GM19455 (cell line): ENCODE measurements around the gene SEC22C.

Experiments
- ATAC-seq: cut with Tn5 transposase; IDR thresholded peaks from one replicate; pipeline ENCODE4 v1.9.1; 2021; ENCODE audit not compliant: unreplicated experiment

SEC22C gene

GRCh38 chr3:42515391-42515916 lies 66.3 kb downstream of the SEC22C start:
- ATAC-seq, result no peak

- ATAC-seq, result no peak
Observed at GRCh38 chr3:42514876-42515275, 66.9 kb downstream of the SEC22C start.

DNA sequence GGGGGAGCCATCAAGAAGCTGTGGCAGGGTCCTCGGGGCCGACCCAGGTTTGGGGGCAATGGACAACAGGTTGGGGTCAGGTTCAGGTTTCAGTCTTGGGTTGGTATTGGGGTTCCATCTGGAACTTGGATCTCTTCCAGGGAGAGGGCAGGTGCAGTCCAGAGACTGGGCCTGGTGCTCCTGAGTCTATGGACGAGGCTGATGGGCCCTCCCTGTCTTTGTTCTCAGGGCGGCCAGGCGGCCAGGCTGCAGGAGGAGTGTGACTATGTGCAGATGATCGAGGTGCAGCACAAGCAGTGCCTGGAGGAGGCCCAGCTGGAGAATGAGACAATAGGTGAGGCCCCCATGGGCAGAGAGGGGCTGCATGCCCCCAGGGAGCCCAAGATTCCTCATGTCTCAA lies 68.2 kb downstream of the SEC22C start:
- ATAC-seq, result no peak

DNA sequence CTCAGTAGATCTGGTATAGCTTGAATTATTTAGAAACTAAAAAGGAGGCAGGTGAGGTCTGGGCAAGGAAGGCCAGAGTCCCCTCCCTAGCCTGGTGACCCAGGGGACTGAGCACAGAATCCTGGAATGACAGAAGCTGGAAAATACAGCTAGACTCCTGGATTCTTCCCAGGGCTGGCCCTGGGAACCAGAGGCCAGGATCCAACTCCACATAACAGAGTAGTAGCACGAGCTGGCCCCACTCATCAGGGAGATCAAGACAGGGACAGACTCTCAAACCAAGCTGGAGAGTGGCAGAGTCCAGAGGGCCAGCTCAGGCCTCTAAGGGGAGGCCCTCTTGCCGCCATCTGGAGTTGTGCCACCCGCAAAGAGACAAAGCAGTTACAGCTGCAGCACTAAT lies 68.6 kb downstream of the SEC22C start:
- no peak for ATAC-seq

- no peak for ATAC-seq
Observed at GRCh38 chr3:42511736-42512135, 70.0 kb downstream of the SEC22C start.

GRCh38 chr3:42511201-42511600 lies 70.6 kb downstream of the SEC22C start:
- ATAC-seq, result no peak

- ATAC-seq, result no peak
Observed at GRCh38 chr3:42510325-42510724, 71.4 kb downstream of the SEC22C start.

DNA sequence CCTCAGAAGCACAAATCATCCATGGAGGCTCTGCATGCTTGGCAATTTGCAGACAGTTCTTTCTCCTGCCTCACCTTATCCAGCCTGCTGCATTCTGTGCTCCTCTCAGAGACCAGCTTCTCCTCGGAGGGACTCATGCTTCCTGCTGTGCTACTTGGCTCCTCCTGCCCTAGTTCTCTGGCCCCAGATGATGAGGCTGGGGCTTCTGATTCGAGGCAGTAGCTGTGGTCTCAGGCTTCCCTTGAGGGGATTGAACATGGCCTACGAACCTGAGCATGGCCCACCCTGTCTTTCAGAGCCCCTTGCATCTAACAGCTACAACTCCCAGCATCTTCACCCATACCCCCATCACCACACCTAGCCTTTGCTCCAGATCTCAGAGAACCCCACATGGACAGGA lies 72.7 kb downstream of the SEC22C start:
- ATAC-seq, result no peak

DNA sequence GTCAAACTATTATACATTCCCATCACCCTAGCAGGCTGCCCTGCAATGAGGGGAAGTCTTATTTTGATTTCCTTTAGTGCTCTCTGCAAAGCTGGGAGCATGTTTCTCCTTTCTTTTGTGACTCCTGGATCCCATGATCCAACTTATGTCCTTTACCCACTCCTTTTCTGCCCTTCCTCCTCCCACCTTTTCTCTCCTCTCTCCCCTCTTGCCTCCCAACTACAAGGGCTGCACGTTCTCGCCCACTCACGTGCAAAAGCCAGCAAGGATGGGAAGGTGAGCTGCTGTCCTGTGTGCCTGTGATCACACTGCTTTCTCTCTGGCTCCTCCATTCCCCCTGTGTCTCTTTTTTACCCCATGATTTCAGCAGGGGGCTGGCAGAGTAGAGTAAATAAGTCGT lies 73.2 kb downstream of the SEC22C start:
- ATAC-seq, result no peak

- no peak for ATAC-seq
Observed at GRCh38 chr3:42507761-42508335, 73.9 kb downstream of the SEC22C start.

GRCh38 chr3:42507252-42507651 lies 74.5 kb downstream of the SEC22C start:
- no peak for ATAC-seq

DNA sequence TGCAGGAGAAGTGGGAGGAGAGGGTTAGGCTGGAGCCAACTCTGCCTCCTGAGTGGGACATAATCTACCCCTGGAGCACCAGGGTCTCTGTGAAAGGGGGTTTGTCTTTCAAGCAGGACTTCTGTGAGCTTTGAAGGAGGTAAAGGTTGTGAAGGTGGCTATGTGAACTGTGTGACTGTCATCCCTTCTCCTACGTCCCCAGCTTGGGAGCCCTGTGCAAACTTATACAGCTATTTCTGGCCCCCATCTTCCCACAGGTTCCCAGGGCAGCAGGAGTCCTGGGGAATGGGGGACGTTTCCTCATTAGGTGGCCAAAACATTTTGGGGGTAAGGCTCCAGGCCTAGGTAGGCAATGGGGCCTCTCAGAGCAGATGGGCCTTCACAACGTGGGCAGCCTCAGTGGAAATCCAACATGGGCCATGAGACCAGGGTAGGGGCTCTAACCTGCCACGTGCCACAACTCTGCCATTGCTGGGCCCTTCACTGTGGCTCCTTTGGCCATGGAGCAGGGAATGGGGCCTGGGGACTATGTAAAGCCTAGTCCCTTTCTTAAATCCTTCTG lies 75.8 kb downstream of the SEC22C start:
- ATAC-seq, result no peak

DNA sequence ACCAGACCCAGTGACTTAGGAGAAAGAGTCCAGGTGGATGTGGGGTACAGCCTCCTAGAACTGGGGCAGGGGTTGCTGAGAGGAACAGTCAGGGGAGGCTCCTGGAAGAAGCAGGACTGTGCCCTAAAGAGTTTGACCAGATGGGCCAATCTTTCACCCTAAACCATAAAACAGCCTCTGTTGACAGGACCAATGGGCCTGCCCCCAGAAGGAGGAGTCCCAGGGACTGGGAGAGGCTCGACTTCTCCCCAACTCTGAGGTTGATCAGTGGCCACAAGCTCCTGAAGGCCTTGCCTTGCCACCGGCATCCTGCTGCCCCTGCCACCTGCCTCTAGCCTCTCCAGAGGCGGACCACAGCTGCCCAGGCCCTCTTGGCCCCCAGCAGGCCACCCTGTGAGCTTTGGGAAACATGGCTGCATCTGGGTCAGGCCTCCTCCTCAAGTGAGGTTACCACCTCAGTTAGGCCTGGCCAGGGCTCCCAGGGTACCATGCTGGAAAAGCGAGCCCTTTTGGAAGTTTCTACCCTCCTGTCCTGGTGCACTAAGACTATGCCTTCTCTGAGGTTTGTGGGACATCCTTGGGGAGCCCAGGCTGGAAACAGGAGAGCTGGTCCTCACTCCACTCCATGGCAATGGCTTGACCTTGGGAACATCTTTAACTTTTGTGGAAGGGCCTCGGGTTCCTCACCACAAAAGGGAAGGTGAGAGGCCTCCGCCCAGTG lies 76.5 kb downstream of the SEC22C start:
- no peak for ATAC-seq

- no peak for ATAC-seq
Observed at GRCh38 chr3:42504334-42505127, 77.2 kb downstream of the SEC22C start.

DNA sequence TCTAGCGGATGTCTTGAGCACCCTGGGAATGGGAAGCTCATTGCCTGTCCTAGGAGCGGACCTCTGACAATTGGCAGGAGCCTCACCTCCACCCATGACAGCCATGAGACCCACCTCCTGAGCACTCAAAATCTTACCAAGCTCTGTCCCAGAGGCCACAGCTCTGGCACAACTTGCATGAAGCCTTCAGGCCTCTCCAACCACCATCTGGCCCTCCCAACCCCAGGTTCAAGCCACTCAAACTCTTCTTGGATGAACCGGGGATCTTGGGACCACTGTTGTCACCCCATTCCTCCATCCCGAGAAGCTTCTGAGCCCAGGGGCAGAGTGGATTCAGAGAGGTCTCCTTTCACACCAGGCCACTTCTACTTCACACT lies 77.8 kb downstream of the SEC22C start:
- ATAC-seq, result no peak

DNA sequence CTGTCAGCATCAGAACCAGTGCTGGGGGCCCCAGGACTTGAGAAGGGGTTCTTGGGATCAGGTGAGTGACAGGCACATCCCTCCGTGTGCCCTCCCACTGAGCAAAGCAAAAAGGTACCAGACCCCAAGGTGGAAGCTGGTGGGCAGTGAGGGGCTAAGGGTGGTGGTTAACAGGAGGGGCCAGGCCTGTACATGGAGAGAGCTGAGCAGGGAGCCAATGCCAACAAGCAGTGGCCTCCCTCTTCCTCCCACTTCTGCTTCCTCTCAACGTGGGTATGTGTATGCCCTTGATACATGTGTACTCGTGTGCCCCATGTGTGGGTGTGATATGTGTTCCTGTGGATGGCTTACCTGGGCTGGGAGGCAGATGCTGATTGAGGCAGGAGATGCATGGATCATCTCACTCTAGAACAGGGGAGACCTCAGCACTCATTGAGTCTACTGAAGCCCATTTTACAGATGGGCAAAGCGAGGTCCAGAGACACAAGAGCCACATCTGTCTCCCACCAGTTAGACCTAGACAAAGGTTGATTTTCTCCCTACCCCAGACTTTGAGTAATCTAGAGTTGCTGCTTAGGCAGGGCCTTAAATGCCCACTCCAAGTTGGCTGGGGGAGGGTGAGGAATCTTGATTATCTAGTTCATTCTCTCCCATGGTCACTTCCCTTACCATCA lies 78.4 kb downstream of the SEC22C start:
- no peak for ATAC-seq

GRCh38 chr3:42502429-42503250 lies 79.1 kb downstream of the SEC22C start, which contains the start of gene VIPR1:
Gene VIPR1 (plus strand): TSS chr3:42502643. CDS start chr3:42502736, 93 bp downstream.
- peak; percentile 95 for ATAC-seq

- peak; percentile 41 for ATAC-seq
Observed at GRCh38 chr3:42501681-42502428, 79.9 kb downstream of the SEC22C start.

DNA sequence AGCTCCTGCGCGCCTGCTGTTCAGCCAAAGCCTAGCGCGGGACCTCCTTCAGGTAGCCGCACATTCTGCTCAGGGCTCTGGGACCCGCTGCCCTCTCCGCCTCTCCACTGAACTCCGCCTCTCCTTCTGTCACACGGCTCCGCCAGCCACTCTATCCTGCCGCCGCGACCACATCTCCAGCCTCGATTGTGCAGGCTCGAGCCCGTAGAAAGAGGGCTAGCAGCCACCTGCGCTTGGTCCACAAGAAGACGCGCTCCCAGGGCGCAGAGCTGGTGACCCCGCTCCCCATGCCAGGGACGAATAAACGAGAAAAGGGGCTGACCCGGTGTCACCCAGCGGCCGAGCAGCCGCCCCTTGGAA lies 80.5 kb downstream of the SEC22C start:
- ATAC-seq, result peak; percentile 9
